ENCODE results near the gene TRMT2A.
"Not testable (repeated sequence)": the region's sequence is repeated elsewhere in the genome, so short reads cannot be mapped to it uniquely, and the experiment has no call there.

TRMT2A gene, protein sequence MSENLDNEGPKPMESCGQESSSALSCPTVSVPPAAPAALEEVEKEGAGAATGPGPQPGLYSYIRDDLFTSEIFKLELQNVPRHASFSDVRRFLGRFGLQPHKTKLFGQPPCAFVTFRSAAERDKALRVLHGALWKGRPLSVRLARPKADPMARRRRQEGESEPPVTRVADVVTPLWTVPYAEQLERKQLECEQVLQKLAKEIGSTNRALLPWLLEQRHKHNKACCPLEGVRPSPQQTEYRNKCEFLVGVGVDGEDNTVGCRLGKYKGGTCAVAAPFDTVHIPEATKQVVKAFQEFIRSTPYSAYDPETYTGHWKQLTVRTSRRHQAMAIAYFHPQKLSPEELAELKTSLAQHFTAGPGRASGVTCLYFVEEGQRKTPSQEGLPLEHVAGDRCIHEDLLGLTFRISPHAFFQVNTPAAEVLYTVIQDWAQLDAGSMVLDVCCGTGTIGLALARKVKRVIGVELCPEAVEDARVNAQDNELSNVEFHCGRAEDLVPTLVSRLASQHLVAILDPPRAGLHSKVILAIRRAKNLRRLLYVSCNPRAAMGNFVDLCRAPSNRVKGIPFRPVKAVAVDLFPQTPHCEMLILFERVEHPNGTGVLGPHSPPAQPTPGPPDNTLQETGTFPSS

DNA sequence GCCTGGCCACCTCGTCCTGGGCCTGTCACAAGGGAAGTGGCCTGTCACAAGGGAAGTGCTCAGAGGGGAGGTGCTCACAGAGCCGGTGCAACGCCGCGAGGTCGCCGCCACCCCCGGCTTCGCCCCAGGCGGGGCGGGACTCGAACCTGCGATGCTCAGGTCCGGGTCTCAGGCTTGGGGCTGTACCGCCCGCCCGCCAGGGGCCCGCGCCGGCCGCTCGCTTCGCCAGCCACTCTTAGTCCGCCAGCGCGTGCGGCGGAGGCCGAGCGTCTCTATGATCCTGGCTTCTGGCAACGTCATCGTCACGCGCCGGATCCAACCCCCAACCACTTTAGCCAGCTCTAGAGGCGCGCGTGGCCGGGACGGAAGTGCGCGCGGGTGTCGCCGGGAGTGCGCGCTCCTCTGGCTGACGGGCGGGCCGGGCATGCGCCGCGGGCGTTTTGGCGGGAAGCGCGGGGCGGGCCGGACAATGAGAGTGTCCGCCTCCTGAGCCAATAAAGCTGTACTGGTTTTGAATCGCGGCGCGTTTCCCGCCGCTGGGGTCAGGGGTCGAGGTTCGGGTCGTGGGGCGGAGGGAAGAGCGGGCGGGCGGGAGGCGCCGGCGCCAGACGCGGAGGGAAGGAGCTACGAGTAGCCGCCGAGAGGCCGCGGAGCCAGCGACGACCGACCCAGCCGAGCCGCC is at the start of gene TRMT2A:
TSS of gene TRMT2A (minus strand) at position 276 of the 682 bp plus-strand sequence. CDS start 320 bp downstream, outside the sequence.
- DNase-seq, result peak; percentile 97

DNA sequence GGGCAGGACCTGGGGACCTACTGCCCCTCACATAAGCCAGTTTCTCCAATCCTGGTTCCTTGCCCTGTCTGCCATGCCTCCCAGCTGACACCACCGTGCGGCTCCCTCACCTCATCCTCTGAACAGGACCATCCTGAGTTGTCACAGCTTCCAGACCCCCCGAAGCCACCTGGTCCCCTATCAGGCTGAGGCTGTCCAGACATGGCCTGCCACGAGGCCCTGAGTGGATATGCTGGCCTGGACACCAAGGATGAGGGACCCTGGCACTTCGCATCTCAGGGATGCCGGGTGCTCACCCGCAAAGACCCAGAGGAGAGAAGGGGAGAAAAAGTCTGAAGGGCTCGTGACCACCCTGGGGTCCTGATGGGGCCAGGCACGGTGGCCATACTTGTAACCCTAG is 49.7 kb upstream of the TRMT2A start:
- no peak for DNase-seq

DNA sequence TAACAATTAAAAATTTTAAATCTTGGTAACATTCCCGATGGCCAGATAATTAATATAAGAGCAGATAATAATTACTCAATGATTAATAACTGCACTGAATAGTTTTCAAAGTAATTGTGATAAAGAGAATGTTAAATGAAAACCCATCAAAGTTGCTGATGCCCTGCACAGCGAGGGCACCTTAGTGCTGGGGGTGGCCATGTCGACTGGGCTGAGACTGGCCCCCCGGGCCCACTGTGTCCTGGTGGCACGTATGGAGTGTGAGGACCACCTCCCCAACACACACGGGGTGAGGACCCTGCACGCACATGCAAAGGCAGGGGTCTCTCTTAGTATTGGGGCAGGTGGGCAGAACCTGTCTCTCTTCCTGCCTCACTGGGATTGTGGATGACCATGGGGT is 48.9 kb upstream of the TRMT2A start:
- DNase-seq, result no peak

DNA sequence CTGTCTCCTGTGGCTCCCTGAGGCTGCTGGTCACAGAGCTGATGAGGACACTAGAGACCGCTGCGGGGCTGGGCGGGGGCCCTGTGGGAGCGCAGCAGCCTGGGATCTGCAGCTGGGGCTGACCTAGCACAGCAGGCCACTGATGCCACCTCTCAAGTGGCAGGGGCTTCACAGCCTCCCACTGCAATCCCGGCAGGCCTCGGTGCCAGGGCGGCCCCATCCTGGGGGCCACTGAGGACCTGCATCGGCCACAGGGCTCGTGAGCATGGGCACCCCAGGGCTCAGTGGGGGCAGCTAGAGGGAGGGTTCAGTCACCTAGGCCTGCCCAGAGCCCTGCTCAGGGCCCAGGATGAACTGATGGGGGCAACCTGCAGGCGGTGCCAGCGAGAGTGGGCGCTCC is 48.4 kb upstream of the TRMT2A start:
- DNase-seq, result no peak

DNA sequence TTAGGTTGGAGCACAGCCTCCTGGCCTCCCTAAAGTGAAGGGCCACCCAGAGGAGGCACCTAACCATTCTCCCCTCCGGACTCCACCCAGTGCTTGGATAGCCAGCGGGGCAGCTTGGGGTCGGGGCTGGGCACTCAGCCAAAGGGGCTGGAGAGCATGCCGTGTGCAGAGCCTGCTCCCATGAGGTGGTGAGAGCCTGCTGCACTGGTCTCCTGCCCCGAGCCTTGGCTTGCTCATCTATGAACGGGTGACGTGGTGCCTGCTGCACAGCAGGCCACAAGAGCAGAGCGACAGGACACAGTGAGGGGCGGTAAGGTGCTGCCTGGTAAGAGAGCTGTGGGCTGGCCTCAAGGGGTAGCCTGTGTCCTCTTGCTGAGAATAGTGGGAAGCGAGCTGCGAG is 47.8 kb upstream of the TRMT2A start:
- DNase-seq, result no peak

DNA sequence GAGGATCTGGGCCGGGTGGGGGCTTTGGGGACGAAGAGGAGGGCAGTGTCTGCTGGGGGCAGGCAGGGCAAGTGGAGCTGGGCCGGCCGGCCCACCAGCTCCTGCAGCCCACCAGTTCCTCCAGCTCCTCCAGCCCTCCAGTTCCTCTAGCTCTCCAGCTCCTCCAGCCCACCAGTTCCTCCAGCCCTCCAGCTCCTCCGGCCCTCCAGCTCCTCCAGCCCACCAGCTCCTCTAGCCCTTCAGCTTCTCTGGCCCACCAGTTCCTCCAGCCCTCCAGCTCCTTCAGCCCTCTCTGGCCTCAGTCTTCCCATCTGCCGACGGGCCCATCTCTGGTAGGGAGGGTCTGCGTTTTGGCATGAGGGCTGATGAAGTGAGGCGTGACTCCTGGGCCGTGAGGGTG is 43.0 kb upstream of the TRMT2A start:
- no peak for DNase-seq

DNA sequence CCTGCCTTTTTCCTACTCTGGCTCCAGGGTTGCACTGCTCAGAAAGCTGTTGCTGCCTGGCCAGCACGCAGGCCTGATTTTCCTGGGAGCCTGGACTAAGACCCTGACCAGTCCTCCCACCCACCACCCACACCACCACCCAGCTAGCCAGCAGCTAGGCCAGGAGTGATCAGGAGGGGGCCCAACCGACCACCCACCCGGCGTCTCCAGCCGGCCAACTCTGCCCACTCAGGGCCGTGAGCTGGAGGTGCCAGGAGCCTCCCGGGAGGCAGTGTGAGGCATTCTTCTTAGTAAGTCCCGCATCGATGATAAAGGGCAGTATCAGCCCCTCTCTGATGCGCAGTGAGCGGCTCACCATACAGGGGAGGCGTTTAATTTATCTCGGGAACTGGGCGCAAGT is 42.5 kb upstream of the TRMT2A start:
- DNase-seq, result not testable (repeated sequence)

DNA sequence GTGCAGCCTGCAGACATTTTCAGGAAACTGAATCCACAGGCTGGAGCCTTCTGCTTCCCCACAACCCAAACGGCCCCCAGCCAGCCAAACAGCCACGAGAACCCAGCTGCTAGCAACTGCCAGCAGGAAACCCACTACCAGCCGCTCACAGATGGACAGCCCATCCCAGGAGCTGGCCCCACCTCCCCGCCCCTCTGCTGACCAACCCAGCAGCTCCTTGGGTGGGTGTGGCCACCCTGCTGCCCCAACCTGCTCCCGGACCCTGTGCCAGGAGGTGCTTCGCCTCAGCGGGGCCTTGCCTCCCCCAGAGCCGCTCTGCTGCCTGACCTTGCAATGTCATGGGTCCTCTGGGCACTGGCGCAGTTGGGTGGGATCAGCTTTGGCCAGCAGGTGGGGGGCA is 42.0 kb upstream of the TRMT2A start:
- DNase-seq, result no peak

DNA sequence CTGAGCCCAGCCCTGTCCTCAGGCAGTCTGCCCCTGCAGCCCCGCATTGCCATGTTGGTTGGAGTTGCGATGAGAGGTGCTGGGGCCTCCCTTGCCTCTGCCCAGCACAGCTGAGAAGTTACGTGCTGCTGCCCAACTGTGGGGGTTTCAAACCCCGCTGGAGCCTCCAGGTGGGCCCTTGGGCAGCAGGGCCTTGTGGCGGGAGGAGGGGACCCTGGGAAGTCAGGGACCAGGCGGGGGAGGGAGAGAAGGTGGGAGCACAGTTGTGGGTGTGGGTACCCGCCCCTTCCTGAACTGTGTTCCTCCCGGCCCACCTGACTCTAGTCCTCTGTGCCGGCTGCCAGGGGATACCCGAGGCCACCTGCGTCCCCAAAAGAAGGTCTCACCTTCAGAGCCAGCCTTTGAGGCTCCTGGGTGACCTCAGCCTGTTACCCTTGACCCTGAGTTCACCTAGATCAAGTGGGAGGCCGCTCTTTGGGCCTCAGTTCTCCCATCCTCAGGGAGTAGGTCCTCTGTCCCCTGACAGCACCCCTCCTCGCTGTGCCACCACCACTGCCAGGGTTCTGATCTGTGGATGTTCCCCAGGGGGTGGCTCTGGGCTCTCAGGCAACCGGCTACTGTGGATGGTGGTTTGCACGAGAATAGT is 41.5 kb upstream of the TRMT2A start:
- DNase-seq, result no peak

DNA sequence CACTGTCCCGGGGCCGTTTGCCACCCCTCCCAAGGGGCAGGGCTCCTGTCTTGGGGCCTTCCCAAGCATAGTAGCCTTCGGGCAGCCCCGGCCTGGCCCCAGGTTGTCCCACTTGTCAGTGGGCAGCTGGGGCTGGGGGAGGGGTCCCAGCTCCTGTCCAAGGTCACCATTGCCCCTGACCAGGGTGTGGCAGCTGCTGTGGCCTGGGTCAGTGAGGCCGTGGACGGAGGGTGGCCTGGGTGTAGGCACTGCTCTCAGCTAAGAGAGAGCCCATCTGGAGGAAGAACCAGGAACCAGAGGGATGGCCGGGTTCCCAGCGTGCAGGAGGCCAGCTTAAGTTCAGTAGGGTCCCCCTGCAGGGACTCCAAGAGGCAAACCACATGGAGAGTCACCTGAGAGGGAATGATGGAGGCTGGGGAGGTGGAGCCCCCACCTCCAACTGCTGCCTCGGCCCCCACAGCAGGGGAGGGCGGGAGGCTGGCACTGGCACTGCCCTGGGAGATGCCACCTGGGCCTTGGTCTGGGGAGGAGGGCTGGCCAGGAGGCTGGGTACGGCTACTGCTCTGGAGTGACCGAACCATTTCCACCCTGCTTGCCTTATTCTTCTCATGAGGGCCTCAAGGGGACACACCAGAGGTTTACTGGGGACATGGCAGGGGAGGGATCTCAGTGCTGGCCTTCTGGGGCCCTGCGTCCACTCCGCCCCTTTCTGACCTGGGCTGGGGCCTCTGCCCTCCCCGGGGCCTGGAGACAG is 40.6 kb upstream of the TRMT2A start:
- DNase-seq, result no peak

DNA sequence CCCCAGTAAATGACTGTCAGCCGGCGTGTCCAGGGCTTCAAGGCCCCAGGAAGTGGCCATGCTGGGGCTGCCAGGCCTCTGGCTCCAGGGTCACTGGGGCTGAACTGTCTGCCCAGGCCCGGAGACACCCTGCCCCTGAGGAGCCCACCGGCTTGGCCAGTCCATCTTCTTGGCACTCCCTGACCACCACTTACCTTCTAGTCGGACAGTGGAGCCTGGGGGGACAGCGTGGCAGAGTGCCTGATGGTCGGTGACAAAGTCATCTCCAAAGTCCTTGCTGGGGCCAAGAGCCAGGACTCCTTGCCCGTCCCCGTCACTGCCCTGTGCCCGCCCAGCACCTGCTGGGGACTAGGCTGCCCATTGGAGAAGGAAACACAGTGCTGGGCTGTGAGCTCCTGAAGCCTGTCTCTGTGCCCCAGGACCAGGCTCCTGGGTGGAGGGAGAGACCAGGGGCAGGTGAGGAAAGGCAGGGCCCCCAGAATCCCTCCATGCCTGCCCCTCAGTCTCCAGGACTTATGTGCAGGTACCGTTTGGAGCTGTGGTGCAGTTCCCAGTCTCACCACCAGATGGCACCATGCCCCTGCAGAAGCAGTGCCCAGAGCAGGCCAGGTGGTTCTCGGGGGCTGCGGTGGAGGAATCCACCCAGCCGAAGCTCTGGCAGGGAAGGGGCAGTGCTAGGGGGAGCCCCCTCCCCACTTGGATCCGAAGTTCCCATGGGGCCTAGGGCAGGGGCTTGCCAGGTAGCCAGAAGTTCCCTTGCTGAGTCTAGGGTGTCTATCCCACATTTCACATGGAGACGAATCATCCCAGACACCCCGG is 39.8 kb upstream of the TRMT2A start:
- peak; percentile 91 for DNase-seq

DNA sequence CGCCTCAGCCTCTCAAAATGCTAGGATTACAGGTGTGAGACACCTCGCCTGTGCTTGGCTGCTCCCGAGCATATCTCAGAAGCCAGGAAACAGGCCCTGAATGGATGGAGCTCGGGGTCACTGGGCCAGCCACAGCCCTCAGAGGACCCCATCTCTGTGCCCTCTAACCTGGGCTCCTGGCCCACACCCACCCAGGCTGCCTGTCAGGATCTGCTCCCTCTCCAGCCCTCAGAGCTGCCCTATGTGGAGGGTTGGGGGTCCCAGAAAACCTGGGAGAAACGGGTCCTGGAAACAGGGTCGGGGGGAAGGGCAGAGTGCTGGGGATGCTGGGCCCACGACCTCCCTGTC is 39.0 kb upstream of the TRMT2A start:
- DNase-seq, result no peak

DNA sequence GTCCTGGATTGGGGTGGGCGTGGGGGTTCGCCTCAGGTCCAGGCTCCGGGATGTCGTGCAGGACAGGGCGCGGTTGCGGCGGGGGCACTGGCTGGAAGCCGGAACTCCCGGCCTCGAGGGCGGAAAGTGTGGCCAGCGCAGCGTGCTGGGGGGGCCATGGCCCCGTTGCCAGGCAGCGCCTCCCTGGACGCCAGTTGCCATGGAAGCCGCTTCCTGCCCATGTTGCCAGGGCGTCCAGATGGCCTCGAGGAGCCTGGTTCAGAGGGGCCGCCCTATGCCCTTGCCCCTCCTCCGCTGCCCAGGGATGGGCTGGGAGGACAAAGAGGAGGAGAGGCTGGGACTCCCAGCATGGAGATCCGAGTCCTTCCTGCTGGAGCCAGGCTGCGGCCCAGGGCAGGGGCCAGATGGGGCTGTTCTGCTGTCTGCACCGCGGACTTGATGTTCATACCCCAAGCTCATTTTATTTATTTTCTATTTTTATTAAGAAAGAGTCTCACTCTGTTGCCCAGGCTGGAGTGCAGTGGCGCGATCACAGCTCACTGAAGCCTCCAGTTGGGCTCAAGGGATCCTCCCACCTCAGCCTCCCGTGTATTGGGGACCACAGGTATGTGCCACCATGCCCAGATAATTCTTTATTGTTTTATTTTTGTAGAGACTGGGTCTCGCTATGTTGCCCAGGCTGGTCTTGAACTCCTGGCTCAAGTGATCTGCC is 38.5 kb upstream of the TRMT2A start:
- no peak for DNase-seq

DNA sequence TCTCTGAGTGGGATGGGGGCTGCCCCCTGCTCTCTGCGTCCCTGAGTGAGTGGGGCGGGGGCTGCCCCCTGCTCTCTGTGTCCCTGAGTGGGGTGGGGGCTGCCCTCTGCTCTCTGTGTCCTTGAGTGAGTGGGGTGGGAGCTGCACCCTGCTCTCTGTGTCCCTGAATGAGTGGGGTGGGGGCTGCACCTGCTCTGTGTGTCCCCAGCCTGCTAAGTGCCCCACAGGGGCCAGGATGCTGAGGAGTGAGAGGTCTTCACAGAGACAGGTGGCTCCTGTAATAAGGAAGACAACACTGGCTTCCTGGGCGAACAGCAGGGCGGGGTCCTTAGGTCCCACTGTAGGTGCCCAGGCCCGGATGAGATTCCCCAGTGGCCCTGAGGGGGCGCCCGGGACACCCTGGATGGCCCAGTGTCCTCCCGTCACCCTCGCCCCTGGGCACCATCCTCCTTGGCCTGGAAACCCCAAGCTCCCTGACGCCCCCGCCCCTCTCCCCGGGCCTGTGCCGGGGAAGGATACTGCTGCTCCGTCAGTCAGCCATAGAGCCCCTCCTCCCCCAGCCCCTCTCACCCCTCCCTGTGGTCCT is 37.7 kb upstream of the TRMT2A start:
- DNase-seq, result peak; percentile 67

DNA sequence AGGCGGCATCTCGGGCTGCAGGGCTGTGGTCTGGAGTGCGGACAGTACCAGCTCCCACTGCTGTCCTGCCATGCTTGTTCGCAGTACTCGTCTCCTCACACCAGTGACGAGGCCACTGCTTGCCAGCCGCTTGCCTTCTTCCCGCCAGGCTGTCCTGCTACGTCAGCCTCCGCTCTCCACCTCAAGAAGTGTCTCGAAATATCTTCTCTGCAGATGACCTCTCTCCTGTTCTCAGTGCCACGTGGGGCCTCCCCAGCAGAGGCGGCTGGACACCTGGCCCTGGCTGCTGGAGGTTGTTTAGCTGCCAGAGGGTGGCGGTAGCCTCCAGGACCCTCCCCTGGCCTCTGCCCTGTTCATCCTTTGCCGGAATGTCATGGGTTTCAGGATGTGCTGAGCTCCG is 36.9 kb upstream of the TRMT2A start:
- no peak for DNase-seq

DNA sequence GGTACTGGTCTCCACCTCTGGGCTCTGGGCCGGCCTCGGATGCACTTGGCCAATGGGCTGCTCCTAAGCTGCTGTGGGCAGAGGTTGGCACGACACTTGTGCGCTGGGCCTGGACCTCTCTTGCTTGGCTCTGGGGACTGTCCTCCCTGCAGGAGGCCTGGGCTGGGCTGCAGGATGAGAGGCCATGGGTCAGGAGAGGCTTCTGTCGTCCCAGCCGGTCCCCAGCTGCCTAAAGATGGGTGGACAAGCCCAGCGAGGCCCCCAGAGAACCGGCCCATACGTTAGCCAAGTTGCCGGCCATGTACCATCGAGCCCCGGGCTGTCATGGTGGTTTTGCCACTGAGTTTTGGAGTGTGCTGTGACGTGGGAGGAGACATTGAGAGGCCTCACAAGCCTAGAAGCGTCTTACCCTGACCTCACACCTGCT is 35.5 kb upstream of the TRMT2A start:
- no peak for DNase-seq

DNA sequence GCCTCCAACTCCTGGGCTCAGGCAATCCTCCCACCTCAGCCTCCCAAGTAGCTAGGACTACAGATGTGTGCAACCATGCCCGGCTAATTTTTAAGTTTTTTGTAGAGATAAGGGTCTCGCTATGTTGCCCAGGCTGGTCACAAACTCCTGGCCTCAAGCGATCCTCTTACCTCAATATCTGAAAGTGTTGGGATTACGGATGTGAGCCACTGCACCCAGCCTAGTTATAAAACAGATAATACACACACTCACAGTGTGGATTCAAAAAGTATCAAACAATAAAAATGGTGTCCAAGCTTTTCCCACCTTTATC is 34.2 kb upstream of the TRMT2A start:
- DNase-seq, result no peak

DNA sequence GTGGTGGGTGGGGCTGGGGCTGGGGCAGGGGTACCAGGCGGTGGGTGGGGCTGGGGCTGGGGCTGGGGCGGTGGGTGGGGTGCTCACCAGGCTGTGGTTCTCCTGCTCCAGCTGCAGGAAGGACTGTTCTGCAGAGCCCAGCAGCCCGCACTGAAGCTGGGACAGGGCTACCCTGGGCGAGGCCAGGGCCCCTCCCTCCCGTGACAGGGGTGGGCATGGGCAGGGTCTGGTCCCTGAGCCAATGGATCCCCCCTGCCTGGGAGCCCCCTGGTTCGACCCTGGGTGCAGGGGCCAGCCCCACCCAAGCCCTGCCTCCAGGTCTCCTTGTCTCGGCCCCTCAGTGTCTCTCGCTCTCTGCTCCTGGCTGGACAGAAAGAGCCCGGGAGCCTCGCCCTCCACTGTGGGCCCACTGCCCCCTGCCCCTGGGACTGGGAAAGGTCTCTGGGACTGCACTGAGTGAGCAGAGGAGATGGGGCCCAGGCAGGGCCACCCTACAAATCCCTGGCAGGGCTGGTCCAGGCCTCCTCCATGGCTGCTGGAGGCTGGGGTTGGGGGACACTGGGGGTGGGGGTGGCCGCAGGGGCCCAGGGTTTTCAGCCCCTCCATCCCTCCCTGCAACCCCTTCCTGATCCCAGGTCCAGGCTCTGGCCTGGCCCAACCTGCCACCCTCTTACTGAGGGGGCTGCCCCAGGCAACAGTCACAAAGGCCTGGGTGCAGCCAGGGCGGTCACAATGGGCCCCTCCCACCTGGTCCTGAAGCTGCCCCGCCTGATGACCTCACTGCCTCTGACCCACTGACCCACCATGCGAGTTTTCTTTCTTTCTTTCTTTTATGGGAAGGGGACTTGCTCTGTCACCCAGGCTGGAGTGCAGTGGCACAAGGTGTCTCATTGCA is 33.6 kb upstream of the TRMT2A start, which contains the start of gene CCDC188:
TSS of gene CCDC188 (minus strand) at position 675 of the 895 bp plus-strand sequence. CDS start at position 606, 69 bp downstream.
- DNase-seq, result no peak

All from 8988T (cell line).